HG02571 (cell line): ENCODE data around the gene POLR3GL.
"Not testable (repeated sequence)": the region's sequence is repeated elsewhere in the genome, so short reads cannot be mapped to it uniquely, and the experiment has no call there.

ENCODE experiments used
- ATAC-seq: cut with Tn5 transposase; IDR thresholded peaks from one replicate; pipeline ENCODE4 v1.9.1; 2021; ENCODE audit warnings: mild to moderate bottlenecking, moderate library complexity; ENCODE audit not compliant: unreplicated experiment

Gene POLR3GL

GRCh38 chr1:146019231-146020057 is 55.0 kb downstream of the POLR3GL start:
- ATAC-seq = no peak

DNA sequence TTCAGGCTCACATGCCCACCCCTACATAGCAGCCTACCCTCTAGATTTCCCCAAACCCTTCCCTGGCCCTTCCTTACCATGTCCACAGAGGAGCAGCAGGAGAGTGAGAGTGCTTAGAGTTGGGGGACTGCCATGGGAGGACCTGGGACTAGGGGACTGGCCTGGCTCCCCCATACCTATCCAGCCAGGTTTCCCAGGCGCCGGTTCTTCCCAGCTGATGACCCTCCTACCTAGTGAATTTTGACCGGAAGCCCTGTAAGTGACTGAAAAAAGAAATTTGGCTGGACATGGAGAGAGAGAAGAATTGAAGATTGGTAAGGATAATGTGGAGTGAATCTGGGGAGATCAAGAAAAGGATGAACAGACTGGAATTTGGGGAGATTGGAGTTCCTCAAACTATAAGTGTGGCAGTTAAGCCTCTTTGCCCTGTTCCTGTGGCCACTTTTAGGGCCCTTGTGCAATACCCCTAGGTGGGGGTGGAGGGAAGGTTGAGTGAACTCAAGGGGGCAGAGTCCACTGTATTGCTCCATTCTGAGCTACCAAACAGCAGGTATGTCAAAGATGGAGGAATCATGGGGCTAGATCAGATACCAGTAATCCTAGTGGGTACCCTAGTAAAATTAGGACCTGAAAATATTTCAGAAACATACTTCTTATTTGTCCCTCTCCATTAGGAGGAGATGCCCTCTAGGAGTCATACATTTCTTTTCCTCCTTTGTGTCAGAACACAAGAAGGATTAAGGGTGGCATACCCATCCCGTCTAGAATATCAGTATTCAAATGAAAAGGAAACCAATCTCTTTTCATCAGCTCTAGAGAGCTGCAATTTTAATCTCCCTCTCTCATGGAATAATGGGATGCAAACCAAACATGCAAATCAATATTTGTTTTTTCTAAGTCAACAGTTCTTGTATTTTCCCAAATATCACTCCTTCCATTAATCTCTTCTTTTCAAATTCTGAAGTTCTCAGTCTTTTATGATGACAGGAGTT is 55.9 kb downstream of the POLR3GL start:
- no peak for ATAC-seq

DNA sequence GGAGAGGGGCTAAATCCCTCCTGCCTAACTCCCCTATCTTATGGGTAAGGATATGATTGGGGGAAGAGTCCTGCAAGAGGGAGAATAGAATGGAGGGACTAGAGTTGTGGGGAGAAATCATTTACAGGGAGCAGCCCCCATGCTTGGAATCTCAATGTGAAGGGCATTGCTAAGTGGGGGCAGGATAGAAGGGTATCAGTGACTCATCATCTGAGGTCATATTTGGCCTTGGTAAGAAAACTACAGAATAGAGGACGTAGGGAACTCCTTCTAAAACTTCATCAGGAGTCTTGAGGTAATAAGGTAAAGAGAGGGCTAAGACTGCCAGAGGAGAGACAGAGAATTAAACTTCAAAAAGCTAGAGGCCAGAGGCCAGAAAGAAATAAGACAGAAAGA is 56.6 kb downstream of the POLR3GL start:
- no peak for ATAC-seq

DNA sequence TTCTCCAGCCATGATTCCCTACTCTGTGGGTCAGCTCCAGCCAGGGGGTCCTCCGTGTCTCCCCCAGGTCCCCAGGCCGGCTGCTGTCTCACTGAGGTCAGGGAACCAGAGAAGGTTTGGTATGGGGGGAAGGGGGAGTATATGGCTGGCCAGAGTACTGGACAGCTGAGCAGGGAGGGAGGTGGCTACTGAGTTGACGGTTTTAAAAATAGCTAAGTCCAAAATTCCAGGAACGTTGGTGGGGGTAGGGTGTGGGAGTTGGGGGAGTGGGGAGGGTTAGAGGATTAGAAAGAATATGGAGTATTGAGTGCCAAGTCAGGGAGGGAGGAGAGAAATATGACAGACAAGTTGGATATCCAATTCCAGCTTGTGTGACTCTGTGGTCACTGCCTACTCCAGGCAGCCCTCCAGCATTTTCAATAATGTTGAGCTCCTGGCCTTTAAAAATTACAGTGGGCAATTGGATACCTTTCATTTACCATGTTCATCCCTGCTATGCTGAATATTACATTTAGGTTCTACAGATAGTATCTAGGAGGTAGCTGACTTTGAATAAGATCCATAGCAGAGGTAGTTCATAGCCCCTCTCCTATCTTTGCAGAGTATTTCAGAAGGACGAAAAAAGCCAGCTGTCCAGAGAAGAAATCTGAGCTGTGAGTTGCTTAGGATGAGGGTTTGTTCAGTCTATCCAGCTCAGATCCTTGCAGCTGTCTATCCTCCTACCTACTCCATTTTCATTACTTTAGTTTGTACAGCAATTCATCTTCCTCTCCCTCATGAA is 57.3 kb downstream of the POLR3GL start, which contains the start of gene HJV:
Gene HJV (minus strand): TSS at position 114 of the 781 bp plus-strand sequence. CDS start 1,504 bp downstream, outside the sequence.
- ATAC-seq = no peak

DNA sequence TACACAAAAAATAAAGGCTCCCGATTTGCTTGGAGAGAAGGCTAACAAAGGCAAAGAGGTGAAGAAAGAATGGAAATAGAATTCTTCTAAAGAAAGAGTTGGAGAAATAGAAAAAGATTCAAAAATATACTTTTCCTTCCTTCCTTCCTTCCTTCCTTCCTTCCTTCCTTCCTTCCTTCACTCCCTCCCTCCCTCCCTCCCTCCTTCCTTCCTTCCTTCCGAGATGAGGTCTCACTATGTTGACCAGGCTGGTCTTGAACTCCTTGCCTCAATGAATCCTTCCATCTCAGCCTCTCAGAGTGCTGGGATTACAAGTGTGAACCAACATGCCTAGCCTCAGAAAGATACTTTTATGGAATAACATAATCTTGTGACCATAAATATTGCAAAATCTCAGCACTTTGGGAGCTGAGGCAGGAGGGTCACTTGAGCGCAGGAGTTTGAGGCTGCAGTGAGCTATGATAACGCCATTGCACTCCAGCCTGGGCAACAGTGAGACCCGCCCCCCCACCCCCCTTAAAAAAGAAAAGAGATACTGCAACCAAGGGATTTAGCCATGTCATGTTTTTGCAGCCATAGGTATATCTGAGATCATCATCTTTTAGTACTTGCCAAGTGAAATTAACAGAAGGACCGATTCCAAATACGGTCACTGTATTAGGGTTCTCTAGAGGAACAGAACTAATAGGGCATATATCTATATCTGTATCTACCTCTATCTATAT is 58.1 kb downstream of the POLR3GL start:
- ATAC-seq = no peak

DNA sequence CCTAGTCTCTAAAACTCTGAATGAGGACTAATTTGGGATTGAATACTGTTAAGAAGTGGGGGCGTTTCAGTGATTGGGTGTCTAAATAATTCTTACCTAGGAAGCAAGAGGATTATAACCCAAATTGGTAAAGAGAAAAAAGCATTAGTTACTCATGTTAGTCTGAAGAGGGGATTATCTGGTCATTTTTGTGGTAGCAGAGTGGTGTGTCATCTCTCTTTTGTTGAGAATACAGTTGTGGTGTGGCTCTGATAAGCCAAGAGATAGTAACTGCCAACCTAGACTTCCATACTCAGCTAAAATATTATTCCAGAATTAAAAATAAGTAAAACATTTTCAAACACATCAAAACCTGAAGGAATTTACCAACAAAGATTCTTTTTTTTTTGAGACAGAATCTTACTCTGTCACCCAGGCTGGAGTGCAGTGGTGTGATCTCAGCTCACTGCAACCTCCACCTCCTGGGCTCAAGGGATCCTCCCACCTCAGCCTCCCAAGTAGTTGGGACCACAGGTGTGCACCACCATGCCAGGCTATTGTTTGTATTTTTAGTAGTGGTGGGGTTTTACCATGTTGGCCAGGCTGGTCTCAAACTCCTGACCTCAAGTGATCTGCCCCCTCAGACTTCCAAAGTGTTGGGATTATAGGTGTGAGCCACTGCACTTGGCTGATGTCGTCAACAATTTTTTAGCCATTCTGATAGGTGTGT is 61.5 kb downstream of the POLR3GL start:
- not testable (repeated sequence) for ATAC-seq

GRCh38 chr1:146026650-146027049 is 62.2 kb downstream of the POLR3GL start:
- ATAC-seq = not testable (repeated sequence)
